Brain pericyte (primary cell): ENCODE data around the gene STK32C.

Experiments
- DNase-seq: peaks from one replicate; pipeline ENCODE4 v3.0.0-alpha.2; 2012; ENCODE audit warnings: low read depth, low spot score

Gene STK32C

DNA sequence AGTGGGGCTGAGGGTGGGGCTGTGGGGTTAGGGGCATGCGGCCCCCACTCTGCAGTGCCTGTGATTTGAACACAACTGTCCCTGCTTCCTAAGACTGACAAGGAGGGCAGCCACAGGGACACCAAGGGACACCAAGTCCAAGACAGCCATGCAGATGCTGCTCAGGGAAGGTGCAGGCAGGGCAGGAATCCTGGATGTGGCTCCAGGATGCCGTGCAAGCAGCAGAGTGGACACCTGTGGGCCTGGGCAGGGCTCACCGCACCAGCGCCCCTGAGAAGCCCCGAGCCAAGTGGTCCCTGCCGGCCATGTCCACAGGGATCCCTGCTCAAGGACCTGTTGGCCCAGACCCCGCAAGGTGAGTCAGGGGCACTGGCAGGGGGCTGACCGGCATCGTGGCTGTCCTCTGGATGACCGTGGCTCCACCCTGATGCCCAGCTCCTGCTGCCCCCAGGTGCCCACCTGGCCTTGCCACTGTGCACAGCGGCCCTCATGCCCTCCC, 58.5 kb downstream of the STK32C start:
- DNase-seq: no peak

DNA sequence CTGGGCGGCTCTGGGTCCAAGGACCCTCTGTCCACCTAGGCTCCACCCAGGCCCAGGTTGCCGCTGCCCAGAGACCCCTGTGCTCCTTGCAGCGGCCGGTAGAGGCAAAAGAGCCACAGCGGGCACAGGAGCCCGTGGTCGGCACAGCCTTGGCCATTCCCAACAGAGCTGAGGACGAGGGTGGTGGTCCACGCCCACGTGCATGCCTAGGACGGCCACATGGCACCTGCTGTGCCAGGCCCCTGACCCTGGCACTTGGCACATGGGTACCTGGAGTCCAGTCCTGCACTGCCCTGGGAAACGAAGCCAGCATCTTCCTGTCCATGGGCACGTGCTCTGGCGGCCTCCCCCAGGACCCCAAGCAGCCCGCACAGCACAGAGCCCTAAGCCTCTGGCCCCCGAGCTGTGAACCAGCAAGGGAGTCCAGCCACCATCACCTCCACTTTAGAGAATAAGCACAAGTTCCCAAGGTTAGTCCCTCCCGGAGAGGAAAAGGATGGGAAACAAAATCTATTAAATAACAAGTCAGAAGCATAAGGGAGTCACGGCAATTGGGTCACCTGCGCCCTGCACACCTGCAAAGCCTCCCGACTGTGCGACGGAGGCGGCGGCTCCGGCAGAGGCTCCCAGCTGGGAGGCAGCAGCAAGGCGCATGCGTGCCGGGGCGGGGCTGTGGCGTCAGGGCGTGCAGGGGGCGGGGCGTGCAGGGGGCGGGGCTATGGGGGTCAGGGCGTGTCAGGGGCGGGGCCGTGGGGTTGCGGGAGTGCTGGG, 59.1 kb downstream of the STK32C start:
- no peak for DNase-seq

DNA sequence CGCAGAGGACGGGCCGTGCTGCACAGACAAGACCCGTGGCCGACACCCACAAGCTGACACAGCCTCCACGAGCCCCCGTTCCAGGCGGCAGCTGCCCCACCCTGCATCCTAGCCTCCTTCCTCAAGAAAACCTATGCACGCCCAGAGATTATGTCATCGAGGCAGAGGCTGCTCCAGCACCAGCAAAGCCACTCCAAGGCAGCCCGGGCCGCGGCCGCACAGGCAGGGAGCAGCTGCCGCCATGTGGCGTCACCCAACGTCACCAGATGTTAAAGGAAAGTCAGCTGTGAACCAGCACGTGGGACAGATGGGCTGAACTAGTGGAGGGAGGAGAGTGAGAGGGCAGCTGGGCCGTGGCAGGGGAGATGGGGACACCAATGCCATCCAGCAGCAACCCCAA, 59.8 kb downstream of the STK32C start:
- DNase-seq: no peak

DNA sequence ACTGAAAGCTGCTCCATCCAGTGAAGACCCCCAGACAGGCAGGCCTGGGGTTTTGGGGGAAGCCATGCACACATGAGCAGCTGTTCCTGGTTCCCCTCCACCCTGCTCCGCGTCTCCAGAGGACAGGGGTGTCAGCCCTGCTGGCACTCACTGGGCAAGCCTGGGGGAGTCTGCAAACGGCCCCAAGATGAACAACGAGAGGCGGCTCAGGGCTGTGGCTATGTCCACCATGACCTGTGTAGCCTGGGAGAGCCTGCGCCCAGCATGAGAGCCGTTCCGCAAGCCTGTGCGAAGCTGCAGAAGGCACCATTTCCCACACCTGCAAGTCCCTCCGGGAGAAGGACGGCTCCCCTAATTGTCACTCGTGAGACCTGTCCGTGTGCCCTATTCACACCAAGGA, 61.5 kb downstream of the STK32C start:
- no peak for DNase-seq

DNA sequence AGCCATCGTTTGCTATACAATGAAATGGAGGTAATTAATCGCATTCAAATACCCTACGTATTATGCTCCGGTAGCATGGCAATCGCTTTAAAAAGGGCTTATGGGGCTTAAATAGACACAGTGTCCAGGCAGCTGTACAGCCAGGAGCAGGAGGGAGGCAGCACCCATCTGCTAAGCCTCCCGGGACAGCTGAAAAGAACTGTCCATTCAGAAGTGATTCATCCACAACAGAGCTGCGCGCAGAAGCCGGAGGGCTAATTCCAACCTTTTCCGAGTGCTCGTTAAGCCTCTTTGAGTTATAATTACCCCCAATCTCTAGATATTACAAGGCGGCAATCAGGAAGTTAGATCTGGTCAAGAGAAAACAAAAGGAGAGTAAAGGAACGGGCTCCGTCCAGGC, 62.7 kb downstream of the STK32C start:
- no peak for DNase-seq

DNA sequence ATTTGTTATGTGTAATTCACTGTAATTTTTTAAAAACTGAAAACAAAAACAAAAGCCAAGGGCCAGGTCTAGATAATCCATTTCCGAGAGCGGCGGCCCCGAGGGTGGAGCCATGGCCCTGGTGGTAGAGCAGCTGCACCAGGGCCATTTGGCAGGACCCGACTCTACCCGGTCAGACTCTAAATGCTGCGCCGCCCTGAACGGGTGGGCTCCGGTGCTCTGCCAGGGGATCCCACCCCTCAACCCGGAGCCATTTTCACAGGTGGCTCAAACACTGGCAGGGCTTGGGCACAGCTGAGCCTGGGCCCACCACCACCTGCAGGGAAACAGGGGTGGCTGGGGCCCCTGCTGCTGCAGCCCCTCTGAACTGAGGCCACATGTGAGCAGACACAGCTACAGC, 64.1 kb downstream of the STK32C start:
- no peak for DNase-seq

DNA sequence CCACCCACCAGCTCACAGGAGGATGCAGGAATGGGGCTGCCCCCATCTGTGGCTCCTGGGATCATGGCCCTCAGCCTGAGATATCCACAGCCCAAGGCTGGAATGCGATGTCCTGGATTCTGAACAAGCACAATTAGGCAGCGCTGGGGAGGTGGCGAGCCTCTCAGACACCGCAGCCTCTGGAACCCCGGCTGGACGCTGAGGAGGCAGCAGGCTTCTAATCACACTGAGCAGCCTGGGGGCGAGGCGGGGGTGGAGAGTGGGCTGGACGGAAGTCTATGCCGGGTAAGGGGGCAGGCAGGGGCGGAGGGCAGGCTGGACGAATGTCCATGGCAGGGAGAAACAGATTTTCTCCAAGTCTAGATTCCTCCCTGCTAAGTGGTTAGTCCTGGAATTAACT, 64.6 kb downstream of the STK32C start:
- DNase-seq: no peak

DNA sequence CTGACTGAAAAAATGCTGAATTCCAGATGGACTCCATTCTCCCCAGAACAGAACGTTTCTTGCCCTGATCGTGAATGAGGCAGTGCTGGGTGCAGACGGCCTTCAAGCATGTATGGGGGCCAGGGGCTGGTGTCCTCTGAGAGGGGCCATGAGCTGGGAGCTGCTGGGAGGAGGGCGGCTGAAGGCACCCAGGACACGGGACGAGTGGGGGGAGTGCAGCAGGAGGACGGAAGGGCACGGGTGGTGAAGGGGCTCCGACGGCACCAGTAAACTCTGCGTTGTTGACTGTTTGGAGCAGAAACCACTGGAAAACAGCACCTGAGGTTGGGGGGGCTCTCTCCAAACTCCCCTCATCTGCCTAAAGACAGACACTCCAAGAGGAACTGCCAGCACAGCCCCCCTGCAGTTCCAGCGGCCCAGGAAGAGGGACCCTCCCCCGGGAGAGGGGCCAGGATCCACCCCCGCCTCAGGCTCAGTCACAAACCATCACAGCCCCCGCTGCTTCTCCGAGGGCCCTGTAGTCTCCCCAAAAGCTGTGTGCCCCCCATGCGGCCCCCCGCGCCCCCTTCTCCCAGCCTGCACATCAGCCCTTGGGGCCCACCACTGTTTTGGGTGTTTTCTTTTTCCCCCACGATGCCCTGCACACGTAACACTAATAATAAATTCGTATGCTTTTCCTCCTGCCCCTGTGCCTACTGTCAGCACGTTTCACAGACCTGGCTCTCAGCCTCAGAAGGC, 65.5 kb downstream of the STK32C start:
- no peak for DNase-seq

DNA sequence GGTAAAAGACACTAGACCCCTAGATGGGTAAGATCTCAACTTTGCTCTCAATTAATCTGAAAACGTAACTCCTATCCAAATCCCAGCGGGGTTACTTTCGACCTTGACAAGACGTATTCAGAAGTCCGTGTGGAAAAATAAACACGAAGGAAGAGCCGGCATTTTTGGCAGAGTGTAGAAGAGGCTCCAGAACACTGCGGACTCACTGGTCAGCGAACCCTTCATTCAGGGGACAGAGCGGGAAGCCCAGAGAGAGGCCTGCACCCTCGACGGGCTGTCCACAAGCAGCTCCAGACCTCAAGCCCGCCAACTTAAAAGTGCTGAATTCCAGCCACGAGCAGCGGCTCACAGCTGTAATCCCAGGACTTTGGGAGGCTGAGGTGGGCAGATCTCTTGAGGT, 66.3 kb downstream of the STK32C start:
- DNase-seq: no peak

DNA sequence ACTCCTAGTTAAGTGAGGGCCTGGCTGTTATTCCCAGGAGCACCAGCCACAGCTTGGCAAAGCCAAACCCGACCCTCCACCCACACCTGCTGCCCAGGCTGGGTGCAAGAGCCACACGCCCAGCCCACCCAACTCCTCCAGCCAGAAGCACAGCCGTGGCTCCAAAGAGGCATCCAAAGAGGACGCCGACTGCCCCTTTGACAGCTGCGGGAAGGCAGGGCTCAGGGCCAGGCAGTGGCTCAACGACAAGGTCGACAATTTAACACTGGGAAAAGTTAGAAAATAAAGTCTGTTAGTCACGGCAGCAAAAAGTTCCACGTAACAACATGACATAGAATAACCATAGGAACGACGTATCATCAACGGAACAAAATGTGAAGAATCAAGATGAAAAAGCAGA, 66.7 kb downstream of the STK32C start:
- DNase-seq: no peak

DNA sequence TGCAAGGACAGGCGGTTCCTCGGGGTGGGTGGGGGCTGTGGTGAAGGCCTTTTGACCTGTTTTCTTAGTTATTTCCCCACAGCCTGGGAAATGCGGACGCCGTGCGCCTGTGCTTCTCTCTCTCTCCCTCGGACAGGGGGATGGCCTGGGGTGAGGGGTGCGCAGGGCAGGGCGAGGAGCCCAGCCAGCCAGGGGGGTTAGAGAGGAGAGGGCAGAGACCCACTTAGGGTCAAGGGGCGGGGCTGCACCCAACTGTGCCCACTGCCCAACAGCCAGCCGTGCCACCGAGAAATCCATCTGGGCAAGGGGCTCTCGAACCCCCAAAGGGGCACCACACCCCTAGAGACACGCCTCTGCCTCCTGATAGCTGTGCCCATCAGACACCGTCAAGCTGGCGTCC, 67.2 kb downstream of the STK32C start:
- DNase-seq: no peak

DNA sequence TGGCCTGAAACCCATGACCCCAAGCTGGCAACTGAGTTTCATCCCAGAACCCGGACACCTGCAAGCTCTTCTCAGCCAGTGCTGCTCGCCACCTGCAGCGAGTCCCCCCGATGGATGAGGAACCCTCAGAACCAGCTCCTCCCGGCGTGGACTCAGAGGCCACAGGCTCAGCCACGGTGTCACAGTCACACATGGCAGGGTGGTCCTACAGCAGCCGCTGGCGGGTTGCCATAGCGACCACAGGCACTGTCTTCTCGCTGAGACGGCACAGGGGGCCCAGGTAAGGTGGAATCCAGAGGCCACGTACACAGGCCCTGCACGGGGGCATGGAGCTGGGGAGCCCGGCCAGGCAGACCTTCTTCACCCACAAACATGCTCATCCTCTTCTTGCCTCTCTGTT, 67.6 kb downstream of the STK32C start:
- DNase-seq: no peak

DNA sequence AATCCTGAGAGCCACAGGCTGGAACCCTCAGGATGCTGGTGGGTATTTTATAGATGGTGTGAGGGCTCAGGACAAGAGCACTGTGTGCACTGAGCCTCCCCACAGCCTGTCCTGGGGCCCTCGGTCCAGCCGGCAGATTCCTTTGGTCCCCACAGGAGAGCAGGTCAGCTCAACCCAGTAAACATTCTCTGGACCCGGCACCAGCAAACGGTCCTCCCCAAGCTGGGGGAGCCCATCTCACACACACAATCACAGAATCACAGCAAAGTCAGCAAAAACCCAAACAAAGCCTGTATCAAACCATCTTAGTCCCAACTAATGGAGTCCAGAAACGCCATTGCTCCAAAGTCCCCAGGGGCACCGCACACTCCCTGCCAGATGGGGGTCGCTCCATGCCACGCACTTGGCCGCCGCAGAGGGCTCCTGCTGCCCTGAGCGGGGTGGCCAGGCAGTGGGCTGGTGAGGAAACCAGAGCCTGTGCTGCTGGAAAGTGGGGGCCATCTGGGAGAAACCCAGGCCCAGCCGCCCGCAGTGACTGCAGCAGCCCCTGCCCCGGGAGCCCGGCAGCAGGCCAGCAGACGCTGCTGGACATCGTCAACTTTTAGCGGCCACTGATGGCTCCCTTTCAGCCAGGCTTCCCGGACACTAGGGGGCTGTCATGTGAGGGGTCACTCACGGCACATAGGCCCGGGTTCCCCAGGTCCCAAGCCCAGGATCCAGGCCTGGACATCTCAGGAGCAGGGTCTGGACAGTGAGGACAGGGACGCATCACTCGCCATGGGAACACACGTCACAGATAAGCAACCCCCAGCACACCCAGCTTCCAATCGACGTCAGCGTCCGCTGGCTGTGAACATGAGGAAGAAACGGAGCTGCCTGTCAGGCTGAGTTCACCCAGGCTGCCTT, 68.4 kb downstream of the STK32C start:
- no peak for DNase-seq

DNA sequence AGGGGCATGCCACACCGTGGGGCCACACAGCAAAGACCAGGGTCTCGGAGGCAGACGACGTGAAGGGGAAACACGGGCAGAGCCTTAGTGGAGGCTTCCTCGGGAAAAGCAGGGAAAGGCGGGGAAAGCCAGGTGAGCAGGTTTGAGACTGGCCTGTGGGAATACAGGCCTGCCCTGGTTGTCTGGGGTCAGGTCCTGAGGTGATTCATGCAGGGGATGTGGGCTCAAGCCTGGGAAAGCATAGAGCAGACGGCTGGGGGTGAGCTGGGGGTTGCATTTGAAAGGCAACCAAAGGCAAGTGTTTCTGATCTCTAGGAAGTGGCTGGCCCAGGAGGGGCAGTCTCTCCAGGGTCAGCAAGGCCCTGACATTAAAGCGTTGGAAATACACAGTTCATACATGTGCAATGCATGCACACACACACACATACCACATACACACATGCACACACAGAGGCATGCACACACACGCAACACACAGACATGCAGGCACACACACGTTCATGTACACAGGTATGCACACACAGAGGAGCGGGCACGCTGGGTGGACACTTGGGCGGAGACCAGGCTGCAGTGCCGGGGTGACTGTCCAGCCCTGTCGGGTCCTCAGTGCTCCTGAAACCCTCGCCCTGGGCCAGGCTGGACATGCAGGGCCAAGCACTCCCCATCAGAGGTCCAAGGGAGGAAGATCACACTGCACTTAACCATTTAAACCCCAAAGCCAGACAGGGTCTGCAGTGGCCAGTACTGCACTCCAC, 69.2 kb downstream of the STK32C start:
- DNase-seq: no peak

DNA sequence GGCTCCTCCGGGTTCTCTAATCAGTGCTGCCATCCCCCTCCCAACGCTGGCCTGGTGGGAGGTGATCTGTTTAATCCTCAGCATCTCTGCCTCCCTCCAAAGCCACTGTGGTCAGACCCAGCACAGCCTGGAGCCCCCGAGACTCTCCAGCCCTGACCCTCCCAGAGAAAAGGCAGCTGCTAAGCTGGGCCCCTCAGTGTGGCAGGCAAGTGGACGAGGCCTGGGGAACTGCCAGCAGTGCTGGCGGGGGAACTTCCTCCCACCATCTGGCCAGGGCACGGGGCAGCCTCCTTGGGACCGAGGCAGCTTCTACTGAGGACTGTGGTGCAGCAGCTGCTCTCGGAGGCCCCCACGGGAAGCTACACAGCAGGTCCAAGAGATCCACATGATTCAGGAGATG, 69.9 kb downstream of the STK32C start:
- DNase-seq: no peak

DNA sequence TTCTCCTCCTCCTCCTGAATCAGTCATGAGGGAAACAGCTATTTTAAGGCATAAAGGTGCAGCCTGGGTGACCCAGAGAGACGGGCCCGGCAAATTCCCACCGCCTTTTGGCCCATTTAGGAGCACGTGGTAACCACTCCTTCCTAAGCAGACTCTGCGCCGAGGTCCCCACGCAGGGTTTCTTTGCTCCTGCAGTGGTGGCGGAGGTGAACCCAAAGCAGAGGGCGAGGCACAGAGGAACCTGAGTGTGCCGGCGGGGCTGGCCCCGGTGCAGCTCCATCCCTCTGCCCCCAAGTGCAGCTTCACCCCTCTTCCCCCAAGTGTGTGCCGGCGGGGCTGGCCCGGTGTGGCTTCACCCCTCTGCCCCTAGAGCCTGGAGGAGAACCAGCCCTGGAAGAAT, 70.4 kb downstream of the STK32C start:
- DNase-seq: no peak

DNA sequence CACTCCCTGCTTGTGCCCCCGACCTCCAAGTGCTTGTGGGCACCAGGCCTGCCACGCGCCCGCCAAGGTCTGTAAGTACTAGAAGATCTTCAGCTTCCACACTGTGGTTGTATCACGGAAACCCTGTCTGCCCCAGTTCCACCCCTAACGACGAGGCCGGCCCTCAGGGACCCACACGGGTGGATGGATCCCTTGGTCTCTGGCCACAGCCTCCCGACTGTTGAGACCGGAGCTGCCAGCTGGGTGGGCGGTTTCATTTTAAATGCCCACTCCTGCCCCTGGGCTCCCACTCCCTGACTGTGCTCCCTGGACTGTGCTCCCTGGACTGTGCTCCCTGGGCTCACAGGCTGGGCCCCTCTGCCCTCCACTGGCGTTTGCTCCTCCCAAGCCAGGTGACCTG, 70.9 kb downstream of the STK32C start:
- no peak for DNase-seq

DNA sequence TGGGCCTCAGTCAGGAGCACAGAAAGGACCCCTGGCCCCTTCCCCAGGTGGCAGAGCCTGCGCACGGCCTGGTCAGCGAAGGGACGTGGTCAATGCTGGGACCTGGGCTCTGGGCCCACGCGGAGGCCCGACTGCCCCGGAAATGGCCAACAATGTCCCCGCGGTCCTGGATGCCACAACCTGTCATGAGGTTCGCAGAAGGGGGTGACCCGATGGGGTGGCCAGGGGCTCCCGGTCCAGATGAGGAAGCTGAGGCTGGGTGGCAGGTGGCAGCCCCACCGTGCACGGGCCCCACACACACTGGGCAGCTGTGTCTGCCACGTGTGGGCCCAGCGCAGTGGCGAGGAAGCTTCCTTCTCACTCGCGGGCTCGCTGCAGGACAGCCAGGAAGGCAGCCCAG, 71.6 kb downstream of the STK32C start:
- DNase-seq: no peak

DNA sequence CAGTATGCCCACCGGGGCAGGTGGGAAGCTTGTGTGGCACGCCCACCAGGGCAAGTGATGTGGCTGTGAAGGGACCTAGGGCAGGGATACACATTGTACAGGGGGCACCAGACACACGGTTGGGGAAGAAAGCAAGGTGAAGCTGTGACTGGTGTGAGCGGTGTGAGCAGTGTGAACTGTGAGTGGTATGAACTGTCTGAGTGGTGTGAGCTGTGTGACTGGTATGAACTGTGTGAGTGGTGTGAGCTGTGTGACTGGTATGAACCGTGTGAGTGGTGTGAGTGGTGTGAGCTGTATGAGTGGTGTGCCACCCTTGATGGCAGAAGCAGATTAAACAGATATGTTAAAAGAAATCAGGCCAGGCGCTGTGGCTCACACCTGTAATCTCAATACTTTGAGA, 72.9 kb downstream of the STK32C start:
- DNase-seq: no peak

DNA sequence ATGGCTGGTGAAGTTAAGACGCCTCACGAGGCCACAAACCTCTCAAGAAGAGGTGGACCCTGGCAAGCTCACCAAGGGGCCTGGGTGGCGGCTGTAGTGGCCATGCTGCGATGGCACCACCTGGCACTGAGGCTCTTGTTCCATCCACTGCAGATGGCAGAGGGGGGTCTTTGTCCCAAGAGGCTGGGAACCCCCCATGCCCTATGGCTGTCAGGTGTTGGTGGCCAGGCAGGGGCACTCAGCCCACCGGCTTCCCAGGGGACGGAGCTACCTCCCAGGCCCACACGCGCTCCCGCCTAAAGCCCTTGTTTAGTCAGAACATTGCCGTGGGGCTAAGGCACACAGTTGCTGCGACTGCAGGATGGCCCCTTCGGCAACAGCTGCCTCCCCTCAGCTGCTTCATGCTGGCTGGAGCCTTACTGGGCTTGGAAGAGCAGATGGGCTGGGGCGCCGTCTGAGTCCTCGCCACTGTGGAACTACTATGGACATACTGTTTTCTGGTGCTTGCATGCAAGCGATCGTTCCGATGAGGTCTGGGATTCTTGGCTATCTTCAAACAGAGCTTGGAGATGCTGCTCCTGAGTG, 74.2 kb downstream of the STK32C start:
- no peak for DNase-seq

DNA sequence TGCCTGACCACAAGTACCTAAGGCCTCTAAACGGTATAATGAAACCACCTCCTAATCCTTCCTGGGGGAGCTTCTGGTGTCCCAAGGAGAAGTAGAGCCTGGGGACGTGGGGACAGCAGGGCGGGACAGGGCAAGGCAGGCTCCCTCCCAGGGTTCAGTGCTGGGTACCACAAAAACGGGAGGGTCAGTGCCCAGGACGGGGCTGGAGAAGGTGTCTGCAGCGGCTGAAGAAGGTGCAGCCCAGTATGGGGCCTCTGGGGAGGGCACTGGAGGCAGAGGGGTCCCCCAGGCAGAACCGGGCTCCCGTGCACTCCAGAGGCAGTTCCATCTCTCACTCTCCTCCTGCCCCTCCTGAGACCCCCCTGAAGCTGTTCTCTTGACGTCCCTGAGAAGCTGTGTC, 74.8 kb downstream of the STK32C start:
- no peak for DNase-seq
